T47D (cell line): Measurements from ENCODE around the gene COL23A1.

ENCODE experiments used
- DNase-seq, 2 experiments: peaks; one replicate each; pipeline versions ENCODE4 v3.0.0 to v3.0.0-alpha.2; 2011 to 2012; ENCODE audit warnings: low read depth in 1 of 2, low spot score in 1 of 2
- JUND ChIP-seq: IDR thresholded peaks from 2 replicates; pipeline ENCODE4 v1.6.1; 2012; ENCODE audit warnings: low read depth
- in situ Hi-C: cut with HindIII; loops from 2 replicates; pipeline ENCODE4 v1.10.0; 2016; ENCODE audit warnings: low sequenced_read_pairs, low pct_unique_long_range_greater_than_20kb

COL23A1 gene

GRCh38 chr5:178209334-178210072 lies 380.7 kb downstream of the COL23A1 start:
- TF ChIP-seq JUND: no peak
- no peak for DNase-seq
- in situ Hi-C loops: no loop called here

- DNase-seq: no peak
- TF ChIP-seq JUND: no peak
- in situ Hi-C loops: no loop called here
Observed at GRCh38 chr5:178208540-178209227, 381.5 kb downstream of the COL23A1 start.

DNA sequence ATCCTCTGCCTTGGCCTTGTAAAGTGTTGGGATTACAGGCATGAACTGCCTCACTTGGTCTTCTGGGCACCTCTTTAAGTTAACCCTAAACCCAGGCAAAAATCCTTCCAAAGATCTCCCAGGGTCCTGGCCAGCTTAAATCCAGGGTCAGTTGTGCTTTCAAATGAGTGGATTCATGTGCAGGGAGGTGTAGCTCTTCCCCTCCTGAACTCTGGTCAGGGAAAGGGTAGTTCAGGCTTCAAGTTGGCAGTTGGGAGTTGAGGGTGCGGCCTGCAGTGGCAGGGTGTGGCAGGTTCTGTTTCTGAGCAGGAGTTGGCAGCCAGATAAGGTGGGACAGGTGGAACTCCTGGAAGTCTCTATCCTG lies 382.3 kb downstream of the COL23A1 start:
- no peak for TF ChIP-seq JUND
- DNase-seq: no peak
- in situ Hi-C loops: no loop called here

DNA sequence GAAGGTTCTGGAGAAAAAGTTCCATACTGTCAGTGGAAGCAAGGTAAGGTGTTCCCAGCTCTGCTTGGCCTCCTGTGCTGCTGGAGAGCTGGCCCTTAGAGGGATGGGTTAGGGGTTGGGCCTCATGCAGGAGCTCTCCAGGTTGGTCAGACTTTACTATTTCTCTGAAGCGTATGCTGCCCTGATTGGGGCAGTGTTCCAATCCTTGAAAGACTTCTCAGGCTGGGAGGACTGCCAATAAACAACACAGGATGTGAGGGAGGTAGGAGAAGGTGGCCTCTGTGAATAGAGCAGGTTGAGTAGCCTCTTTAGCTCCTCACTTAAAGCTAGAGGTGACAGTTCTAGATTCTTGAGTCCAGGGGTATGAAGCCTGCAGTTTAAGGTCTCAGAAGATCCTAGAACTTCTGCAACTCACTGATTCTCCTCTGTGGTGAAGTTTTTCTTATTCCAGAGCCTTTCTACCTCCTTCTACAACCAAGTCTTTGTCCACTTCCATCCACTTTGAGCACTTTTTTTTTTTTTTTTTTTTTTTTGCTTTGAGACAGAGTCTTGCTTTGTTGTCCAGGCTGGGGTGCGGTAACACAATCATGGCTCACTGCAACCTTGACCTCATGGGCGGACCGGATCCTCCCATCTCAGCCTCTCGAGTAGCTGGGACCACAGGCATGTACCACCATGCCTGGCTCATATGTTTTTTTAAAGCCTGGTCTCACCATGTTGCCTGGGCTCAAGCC lies 382.8 kb downstream of the COL23A1 start:
- no peak for TF ChIP-seq JUND
- peak in 1 of 2 experiments; percentile 78 for DNase-seq
- in situ Hi-C loops: no loop called here

GRCh38 chr5:178206166-178207101 lies 383.8 kb downstream of the COL23A1 start:
- no peak for TF ChIP-seq JUND
- in situ Hi-C loops: no loop called here

GRCh38 chr5:178205749-178206047 lies 384.5 kb downstream of the COL23A1 start:
- no peak for DNase-seq
- TF ChIP-seq JUND: no peak
- in situ Hi-C loops: no loop called here

More at GRCh38 chr5:178206166-178207101, 383.8 kb downstream of the COL23A1 start:
- no peak for DNase-seq

- in situ Hi-C loops: no loop called here
- DNase-seq: peak; percentile 88 to 95
- no peak for TF ChIP-seq JUND
Observed at GRCh38 chr5:178204935-178205748, 385.1 kb downstream of the COL23A1 start.

- in situ Hi-C loops: no loop called here
- no peak for TF ChIP-seq JUND
- DNase-seq: peak; percentile 97 to 99
Observed at GRCh38 chr5:178204182-178204934, 385.8 kb downstream of the COL23A1 start, which contains the start of gene HNRNPAB. TSS of gene HNRNPAB (plus strand) at chr5:178204533. CDS start at chr5:178204838, 305 bp downstream.

DNA sequence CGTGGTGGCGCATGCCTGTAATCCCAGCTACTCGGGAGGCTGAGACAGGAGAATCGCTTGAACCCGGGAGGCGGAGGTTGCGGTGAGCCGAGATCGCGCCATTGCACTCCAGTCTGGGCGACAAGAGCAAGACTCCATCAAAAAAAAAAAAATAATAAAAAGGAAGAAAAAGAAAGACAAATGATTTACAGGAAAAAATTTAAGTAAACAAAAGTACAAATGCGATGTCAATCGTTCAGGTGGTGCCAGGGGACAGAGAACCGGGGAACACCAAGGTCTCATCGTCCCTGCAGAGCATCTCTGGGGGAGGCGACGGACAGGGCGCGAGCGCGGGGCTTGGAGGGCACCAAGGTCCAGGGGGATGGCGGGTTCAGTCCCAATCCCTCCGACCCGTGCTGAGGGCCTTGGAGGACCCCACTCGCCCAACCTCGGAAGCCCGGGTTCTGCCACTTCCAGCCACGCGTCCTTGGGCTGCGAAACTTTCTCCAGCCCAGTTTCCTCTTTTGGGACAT lies 386.5 kb downstream of the COL23A1 start:
- in situ Hi-C loops: no loop called here
- DNase-seq: no peak
- no peak for TF ChIP-seq JUND

GRCh38 chr5:178202541-178202940 lies 387.7 kb downstream of the COL23A1 start:
- TF ChIP-seq JUND: no peak
- no peak for DNase-seq
- in situ Hi-C loops: no loop called here

GRCh38 chr5:178201927-178202235 lies 388.3 kb downstream of the COL23A1 start:
- no peak for TF ChIP-seq JUND
- no peak for DNase-seq
- in situ Hi-C loops: no loop called here
